HL-60 (cell line): Measurements from ENCODE around the gene ABI2.

Source experiments
- POLR2AphosphoS5 ChIP-seq: IDR thresholded peaks from 2 replicates; pipeline ENCODE4 v1.6.1; 2012; ENCODE audit warnings: low read depth
- REST ChIP-seq: IDR thresholded peaks from 2 replicates; pipeline ENCODE4 v1.6.1; 2012; ENCODE audit warnings: low read depth; ENCODE audit not compliant: insufficient replicate concordance
- TF ChIP-seq, protein P1 (sequence below): IDR thresholded peaks from one replicate; pipeline ENCODE4 v1.5.1; 2011; ENCODE audit warnings: low read length, control low read depth, inconsistent platforms; ENCODE audit not compliant: insufficient read depth

GRCh38 chr2:203395858-203396257 is 67.7 kb downstream of the ABI2 start:
- TF ChIP-seq REST (no peak), POLR2AphosphoS5 (no peak)
- TF ChIP-seq, protein P1, sequence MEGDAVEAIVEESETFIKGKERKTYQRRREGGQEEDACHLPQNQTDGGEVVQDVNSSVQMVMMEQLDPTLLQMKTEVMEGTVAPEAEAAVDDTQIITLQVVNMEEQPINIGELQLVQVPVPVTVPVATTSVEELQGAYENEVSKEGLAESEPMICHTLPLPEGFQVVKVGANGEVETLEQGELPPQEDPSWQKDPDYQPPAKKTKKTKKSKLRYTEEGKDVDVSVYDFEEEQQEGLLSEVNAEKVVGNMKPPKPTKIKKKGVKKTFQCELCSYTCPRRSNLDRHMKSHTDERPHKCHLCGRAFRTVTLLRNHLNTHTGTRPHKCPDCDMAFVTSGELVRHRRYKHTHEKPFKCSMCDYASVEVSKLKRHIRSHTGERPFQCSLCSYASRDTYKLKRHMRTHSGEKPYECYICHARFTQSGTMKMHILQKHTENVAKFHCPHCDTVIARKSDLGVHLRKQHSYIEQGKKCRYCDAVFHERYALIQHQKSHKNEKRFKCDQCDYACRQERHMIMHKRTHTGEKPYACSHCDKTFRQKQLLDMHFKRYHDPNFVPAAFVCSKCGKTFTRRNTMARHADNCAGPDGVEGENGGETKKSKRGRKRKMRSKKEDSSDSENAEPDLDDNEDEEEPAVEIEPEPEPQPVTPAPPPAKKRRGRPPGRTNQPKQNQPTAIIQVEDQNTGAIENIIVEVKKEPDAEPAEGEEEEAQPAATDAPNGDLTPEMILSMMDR, result no peak
